ENCODE data around the gene STAP1. TPM values are rescaled to one million over a fixed set of nuclear protein-coding genes. Genes with fewer than 3 reads are reported as not detected.

The STAP1 gene, protein sequence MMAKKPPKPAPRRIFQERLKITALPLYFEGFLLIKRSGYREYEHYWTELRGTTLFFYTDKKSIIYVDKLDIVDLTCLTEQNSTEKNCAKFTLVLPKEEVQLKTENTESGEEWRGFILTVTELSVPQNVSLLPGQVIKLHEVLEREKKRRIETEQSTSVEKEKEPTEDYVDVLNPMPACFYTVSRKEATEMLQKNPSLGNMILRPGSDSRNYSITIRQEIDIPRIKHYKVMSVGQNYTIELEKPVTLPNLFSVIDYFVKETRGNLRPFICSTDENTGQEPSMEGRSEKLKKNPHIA
- under 1 TPM; 0.33 to 0.51 TPM for total RNA-seq
- under 1 TPM; 0.03 to 0.24 TPM for polyA plus RNA-seq

DNA sequence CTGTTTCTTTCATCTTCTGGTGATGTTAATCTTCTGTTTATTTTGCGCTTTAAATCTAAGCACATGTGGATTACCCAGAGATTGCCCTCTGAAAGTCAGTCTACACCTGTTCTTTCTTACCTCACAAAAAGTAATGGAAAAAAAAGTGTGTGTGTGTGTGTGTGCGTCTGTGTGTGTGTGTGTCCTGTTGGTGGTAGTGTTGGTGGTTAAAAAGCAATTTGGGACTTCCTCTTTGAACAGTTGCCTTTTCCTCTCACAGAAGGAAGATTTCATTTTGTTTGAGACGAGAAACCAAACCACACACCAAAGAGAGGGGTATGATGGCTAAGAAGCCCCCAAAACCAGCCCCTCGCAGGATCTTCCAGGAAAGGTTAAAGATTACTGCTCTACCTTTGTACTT lies at the start of gene STAP1:
TSS of gene STAP1 (plus strand) at position 235 of the 400 bp plus-strand sequence. CDS start at position 318, 83 bp downstream.
- H3K27ac ChIP-seq (ENCODE audit: low read depth in 1 of 2, low read length in 2 of 2): no peak within 1 kb of the TSS
- no peaks in the 10 kb centered on the region for H3K4me1 ChIP-seq (ENCODE audit: control insufficient read depth in 4 of 4, insufficient read depth in 4 of 4, low read length in 3 of 4)
- H3K27me3 ChIP-seq (ENCODE audit: control insufficient read depth in 4 of 4, insufficient read depth in 4 of 4, low read length in 3 of 4): peaks cover 0 to 2% (median 0%) of the 10 kb centered on the region in 4 donors
- H3K9me3 ChIP-seq (ENCODE audit: control insufficient read depth in 4 of 4, low read length in 3 of 4): no peaks in the 10 kb centered on the region
- no peaks in the 10 kb centered on the region for H3K36me3 ChIP-seq (ENCODE audit: control insufficient read depth in 4 of 4, insufficient read depth in 3 of 4, low read depth in 1 of 4, low read length in 3 of 4)
- TF ChIP-seq EGR1 (IDR thresholded peaks at IDR 0.05; ENCODE audit: low read depth in 2 of 2): no peak
- TF ChIP-seq HNF4G (IDR thresholded peaks at IDR 0.05): no peak
- TF ChIP-seq TAF1 (conservative IDR thresholded peaks at IDR 0.05): no peak
- TF ChIP-seq, protein P1, sequence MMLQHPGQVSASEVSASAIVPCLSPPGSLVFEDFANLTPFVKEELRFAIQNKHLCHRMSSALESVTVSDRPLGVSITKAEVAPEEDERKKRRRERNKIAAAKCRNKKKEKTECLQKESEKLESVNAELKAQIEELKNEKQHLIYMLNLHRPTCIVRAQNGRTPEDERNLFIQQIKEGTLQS (IDR thresholded peaks at IDR 0.05): no peak
- TF ChIP-seq, protein P2, sequence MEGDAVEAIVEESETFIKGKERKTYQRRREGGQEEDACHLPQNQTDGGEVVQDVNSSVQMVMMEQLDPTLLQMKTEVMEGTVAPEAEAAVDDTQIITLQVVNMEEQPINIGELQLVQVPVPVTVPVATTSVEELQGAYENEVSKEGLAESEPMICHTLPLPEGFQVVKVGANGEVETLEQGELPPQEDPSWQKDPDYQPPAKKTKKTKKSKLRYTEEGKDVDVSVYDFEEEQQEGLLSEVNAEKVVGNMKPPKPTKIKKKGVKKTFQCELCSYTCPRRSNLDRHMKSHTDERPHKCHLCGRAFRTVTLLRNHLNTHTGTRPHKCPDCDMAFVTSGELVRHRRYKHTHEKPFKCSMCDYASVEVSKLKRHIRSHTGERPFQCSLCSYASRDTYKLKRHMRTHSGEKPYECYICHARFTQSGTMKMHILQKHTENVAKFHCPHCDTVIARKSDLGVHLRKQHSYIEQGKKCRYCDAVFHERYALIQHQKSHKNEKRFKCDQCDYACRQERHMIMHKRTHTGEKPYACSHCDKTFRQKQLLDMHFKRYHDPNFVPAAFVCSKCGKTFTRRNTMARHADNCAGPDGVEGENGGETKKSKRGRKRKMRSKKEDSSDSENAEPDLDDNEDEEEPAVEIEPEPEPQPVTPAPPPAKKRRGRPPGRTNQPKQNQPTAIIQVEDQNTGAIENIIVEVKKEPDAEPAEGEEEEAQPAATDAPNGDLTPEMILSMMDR (IDR thresholded peaks at IDR 0.05; ENCODE audit: low read depth, low read length, missing input control): no peak
- TF ChIP-seq NR2F2 (IDR thresholded peaks at IDR 0.05): no peak
- TF ChIP-seq GABPA (IDR thresholded peaks at IDR 0.05 in 1 of 2, conservative IDR thresholded peaks at IDR 0.05 in 1 of 2): no peak
- no peak for TF ChIP-seq JUND (IDR thresholded peaks at IDR 0.05)
- no peak for TF ChIP-seq RAD21 (IDR thresholded peaks at IDR 0.05)
- TF ChIP-seq HNF4A (conservative IDR thresholded peaks at IDR 0.05): no peak
- no peak for TF ChIP-seq RXRA (IDR thresholded peaks at IDR 0.05)
- no peak for TF ChIP-seq YY1 (IDR thresholded peaks at IDR 0.05)
- H3K4me3 ChIP-seq (ENCODE audit: low read depth in 1 of 3, low read length in 3 of 3): no peak within 1 kb of the TSS
- WGBS: 75% methylated on average over 4 of the region's 4 CpGs
- DNase-seq (ENCODE audit: low spot score): no peak
- no peak within 1 kb of the TSS for H3K9ac ChIP-seq (ENCODE audit: low read depth in 1 of 2, low read length in 2 of 2)

DNA sequence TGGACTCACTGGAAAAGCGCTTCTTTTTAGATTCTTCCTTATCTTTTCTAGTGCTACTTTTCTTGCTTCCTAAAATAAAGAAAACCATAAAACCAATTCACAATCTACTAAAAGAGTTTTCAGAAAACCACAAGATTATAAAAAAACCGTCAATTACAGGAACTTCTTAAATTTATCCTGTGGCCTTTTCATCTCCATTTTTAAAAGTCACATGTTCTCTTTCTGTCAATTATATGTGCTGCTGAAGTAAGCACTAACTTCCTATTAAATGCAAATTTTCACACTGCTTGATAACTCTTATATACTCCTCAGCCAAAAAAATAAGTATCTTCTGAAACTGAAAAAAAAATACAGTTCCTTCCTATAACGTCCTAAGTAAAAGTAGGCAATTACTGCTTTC lies 46.0 kb upstream of the STAP1 start:
- Histone ChIP-seq H3K36me3 (ENCODE audit: control insufficient read depth in 4 of 4, insufficient read depth in 3 of 4, low read depth in 1 of 4, low read length in 3 of 4) (peaks cover 5 to 38% (median 32%) of the 10 kb centered on the region in 4 donors), H3K27me3 (ENCODE audit: control insufficient read depth in 4 of 4, insufficient read depth in 4 of 4, low read length in 3 of 4) (no peaks in the 10 kb centered on the region), H3K4me1 (ENCODE audit: control insufficient read depth in 4 of 4, insufficient read depth in 4 of 4, low read length in 3 of 4) (no peaks in the 10 kb centered on the region), H3K9me3 (ENCODE audit: control insufficient read depth in 4 of 4, low read length in 3 of 4) (no peaks in the 10 kb centered on the region), H3K27ac (ENCODE audit: low read depth in 1 of 2, low read length in 2 of 2) (no peak overlapping the region), H3K4me3 (ENCODE audit: low read depth in 1 of 3, low read length in 3 of 3) (no peak overlapping the region), H3K9ac (ENCODE audit: low read depth in 1 of 2, low read length in 2 of 2) (no peak overlapping the region)
- DNase-seq (ENCODE audit: low spot score): no peak
- 86% methylated on average over 3 of the region's 3 CpGs for WGBS
- no peak for TF ChIP-seq HNF4G (IDR thresholded peaks at IDR 0.05)
- TF ChIP-seq RXRA (IDR thresholded peaks at IDR 0.05): no peak
- TF ChIP-seq FOXA1 (IDR thresholded peaks at IDR 0.05): no peak
- TF ChIP-seq HNF4A (conservative IDR thresholded peaks at IDR 0.05): no peak
- TF ChIP-seq, protein P2 (IDR thresholded peaks at IDR 0.05; ENCODE audit: low read depth, low read length, missing input control): no peak
- TF ChIP-seq, protein P1 (IDR thresholded peaks at IDR 0.05): no peak
- no peak for TF ChIP-seq GABPA (IDR thresholded peaks at IDR 0.05 in 1 of 2, conservative IDR thresholded peaks at IDR 0.05 in 1 of 2)
- no peak for TF ChIP-seq YY1 (IDR thresholded peaks at IDR 0.05)
- TF ChIP-seq TAF1 (conservative IDR thresholded peaks at IDR 0.05): no peak
- TF ChIP-seq RAD21 (IDR thresholded peaks at IDR 0.05): no peak
- TF ChIP-seq EGR1 (IDR thresholded peaks at IDR 0.05; ENCODE audit: low read depth in 2 of 2): no peak
- TF ChIP-seq, protein P3, sequence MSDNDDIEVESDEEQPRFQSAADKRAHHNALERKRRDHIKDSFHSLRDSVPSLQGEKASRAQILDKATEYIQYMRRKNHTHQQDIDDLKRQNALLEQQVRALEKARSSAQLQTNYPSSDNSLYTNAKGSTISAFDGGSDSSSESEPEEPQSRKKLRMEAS (IDR thresholded peaks at IDR 0.05): no peak
- TF ChIP-seq, protein P4, sequence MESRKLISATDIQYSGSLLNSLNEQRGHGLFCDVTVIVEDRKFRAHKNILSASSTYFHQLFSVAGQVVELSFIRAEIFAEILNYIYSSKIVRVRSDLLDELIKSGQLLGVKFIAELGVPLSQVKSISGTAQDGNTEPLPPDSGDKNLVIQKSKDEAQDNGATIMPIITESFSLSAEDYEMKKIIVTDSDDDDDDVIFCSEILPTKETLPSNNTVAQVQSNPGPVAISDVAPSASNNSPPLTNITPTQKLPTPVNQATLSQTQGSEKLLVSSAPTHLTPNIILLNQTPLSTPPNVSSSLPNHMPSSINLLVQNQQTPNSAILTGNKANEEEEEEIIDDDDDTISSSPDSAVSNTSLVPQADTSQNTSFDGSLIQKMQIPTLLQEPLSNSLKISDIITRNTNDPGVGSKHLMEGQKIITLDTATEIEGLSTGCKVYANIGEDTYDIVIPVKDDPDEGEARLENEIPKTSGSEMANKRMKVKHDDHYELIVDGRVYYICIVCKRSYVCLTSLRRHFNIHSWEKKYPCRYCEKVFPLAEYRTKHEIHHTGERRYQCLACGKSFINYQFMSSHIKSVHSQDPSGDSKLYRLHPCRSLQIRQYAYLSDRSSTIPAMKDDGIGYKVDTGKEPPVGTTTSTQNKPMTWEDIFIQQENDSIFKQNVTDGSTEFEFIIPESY (IDR thresholded peaks at IDR 0.05): no peak
- TF ChIP-seq, protein P5, sequence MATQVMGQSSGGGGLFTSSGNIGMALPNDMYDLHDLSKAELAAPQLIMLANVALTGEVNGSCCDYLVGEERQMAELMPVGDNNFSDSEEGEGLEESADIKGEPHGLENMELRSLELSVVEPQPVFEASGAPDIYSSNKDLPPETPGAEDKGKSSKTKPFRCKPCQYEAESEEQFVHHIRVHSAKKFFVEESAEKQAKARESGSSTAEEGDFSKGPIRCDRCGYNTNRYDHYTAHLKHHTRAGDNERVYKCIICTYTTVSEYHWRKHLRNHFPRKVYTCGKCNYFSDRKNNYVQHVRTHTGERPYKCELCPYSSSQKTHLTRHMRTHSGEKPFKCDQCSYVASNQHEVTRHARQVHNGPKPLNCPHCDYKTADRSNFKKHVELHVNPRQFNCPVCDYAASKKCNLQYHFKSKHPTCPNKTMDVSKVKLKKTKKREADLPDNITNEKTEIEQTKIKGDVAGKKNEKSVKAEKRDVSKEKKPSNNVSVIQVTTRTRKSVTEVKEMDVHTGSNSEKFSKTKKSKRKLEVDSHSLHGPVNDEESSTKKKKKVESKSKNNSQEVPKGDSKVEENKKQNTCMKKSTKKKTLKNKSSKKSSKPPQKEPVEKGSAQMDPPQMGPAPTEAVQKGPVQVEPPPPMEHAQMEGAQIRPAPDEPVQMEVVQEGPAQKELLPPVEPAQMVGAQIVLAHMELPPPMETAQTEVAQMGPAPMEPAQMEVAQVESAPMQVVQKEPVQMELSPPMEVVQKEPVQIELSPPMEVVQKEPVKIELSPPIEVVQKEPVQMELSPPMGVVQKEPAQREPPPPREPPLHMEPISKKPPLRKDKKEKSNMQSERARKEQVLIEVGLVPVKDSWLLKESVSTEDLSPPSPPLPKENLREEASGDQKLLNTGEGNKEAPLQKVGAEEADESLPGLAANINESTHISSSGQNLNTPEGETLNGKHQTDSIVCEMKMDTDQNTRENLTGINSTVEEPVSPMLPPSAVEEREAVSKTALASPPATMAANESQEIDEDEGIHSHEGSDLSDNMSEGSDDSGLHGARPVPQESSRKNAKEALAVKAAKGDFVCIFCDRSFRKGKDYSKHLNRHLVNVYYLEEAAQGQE (IDR thresholded peaks at IDR 0.05): no peak
